IMR-90 (cell line): ENCODE results near the gene SPATS2L. TPM values are rescaled to one million over a fixed set of nuclear protein-coding genes. Genes with fewer than 3 reads are reported as not detected.

Experiments
- ATAC-seq: fragments of 200-7000 bp; cut with Tn5 transposase; 2 replicates; pipeline ENCODE4 v1.9.1; 2020; ENCODE audit warnings: low read depth, mild to moderate bottlenecking, moderate library complexity
- BruUV-seq: library from RNA; stranded (reverse); fragments of 400-500 nt; replicated peaks from 2 replicates; lab custom pipeline; 2021; lab: Mats Ljungman, UMichigan
- CTCF ChIA-PET: fragments of 300-600 bp; formaldehyde crosslinking; extraction: SDS; loops from one replicate; lab custom pipeline; 2021; ENCODE audit warnings: antibody characterized with exemption; lab: Yijun Ruan, JAX
- POLR2A ChIA-PET: fragments of 300-600 bp; sonication (Branson Sonifier 250); formaldehyde crosslinking; loops from one replicate; lab custom pipeline; 2022; ENCODE audit warnings: antibody characterized with exemption; ENCODE audit not compliant: unreplicated experiment; lab: Charles Lee
- DNase-seq: peaks from one replicate; pipeline ENCODE4 v3.0.0; 2013
- H2AFZ ChIP-seq: replicated peaks from 2 replicates; pipeline ENCODE3; 2013; ENCODE audit warnings: low read length, mild to moderate bottlenecking; ENCODE audit not compliant: poor library complexity
- H2AK5ac ChIP-seq: 2 replicates; pipeline ENCODE4 v1.6.1; 2013; ENCODE audit warnings: low read depth, low read length, inconsistent platforms
- H2AK9ac ChIP-seq: replicated peaks from 2 replicates; pipeline ENCODE3; 2013; ENCODE audit warnings: mild to moderate bottlenecking, low read depth, low read length, moderate library complexity; ENCODE audit not compliant: poor library complexity
- H2BK120ac ChIP-seq: 2 replicates; pipeline ENCODE4 v1.6.1; 2013; ENCODE audit warnings: low read depth, low read length, inconsistent platforms
- H2BK15ac ChIP-seq: 3 replicates; pipeline ENCODE4 v1.6.1; 2013; ENCODE audit warnings: low read depth, low read length, inconsistent platforms
- H2BK20ac ChIP-seq: 2 replicates; pipeline ENCODE4 v1.6.1; 2013; ENCODE audit warnings: low read depth, mild to moderate bottlenecking, inconsistent platforms, low read length, moderate library complexity
- H2BK5ac ChIP-seq: 2 replicates; pipeline ENCODE4 v1.6.1; 2013; ENCODE audit warnings: mild to moderate bottlenecking, low read depth, low read length, inconsistent platforms; ENCODE audit not compliant: poor library complexity, severe bottlenecking
- H3K14ac ChIP-seq: replicated peaks from 2 replicates; pipeline ENCODE4 v1.6.1; 2013; ENCODE audit warnings: low read depth, low read length, inconsistent platforms
- H3K18ac ChIP-seq: 2 replicates; pipeline ENCODE4 v1.6.1; 2013; ENCODE audit warnings: low read depth, low read length, control low read depth
- H3K23ac ChIP-seq: 2 replicates; pipeline ENCODE4 v1.6.1; 2013; ENCODE audit warnings: low read depth, low read length, inconsistent platforms
- H3K27ac ChIP-seq: 2 replicates; pipeline ENCODE4 v1.5.1; 2013; ENCODE audit warnings: mild to moderate bottlenecking, control low read depth, low read length; ENCODE audit not compliant: insufficient read depth
- H3K27me3 ChIP-seq: 2 replicates; pipeline ENCODE4 v1.6.1; 2013; ENCODE audit warnings: low read length; ENCODE audit not compliant: control insufficient read depth, insufficient read depth
- H3K36me3 ChIP-seq: 2 replicates; pipeline ENCODE4 v1.6.1; 2013; ENCODE audit warnings: low read length, mixed read lengths; ENCODE audit not compliant: control insufficient read depth, insufficient read depth
- H3K4ac ChIP-seq: 2 replicates; pipeline ENCODE4 v1.6.1; 2013; ENCODE audit warnings: low read depth, low read length, inconsistent platforms
- H3K4me1 ChIP-seq: 2 replicates; pipeline ENCODE4 v1.6.1; 2013; ENCODE audit warnings: low read length, mixed read lengths; ENCODE audit not compliant: control insufficient read depth, insufficient read depth
- H3K4me2 ChIP-seq: 2 replicates; pipeline ENCODE4 v1.6.1; 2013; ENCODE audit warnings: low read depth, mild to moderate bottlenecking, control low read depth, low read length, moderate library complexity
- H3K4me3 ChIP-seq: 2 replicates; pipeline ENCODE4 v1.5.1; 2013; ENCODE audit warnings: low read depth, mild to moderate bottlenecking, control low read depth, low read length, moderate library complexity; ENCODE audit not compliant: insufficient read depth
- H3K56ac ChIP-seq: 2 replicates; pipeline ENCODE4 v1.6.1; 2013; ENCODE audit warnings: low read length, inconsistent platforms; ENCODE audit not compliant: insufficient read depth; ENCODE audit errors: extremely low read depth
- H3K79me1 ChIP-seq, 2 experiments: 2 replicates each; pipeline ENCODE4 v1.6.1; 2013; ENCODE audit warnings: low read length in 2 of 2, inconsistent platforms in 1 of 2, low read depth in 1 of 2
- H3K9ac ChIP-seq: 2 replicates; pipeline ENCODE4 v1.6.1; 2013; ENCODE audit warnings: low read depth, low read length, control low read depth
- H3K9me1 ChIP-seq: 2 replicates; pipeline ENCODE4 v1.6.1; 2013; ENCODE audit warnings: low read length, inconsistent platforms; ENCODE audit not compliant: insufficient read depth
- H3K9me3 ChIP-seq: 2 replicates; pipeline ENCODE4 v1.6.1; 2013; ENCODE audit warnings: low read length; ENCODE audit not compliant: control insufficient read depth, insufficient read depth
- H4K20me1 ChIP-seq: 2 replicates; pipeline ENCODE4 v1.6.1; 2013; ENCODE audit warnings: low read length, inconsistent platforms; ENCODE audit not compliant: insufficient read depth
- H4K5ac ChIP-seq: 2 replicates; pipeline ENCODE4 v1.6.1; 2013; ENCODE audit warnings: mild to moderate bottlenecking, low read depth, low read length, control low read depth
- H4K8ac ChIP-seq, 2 experiments: 2 replicates each; pipeline ENCODE4 v1.6.1; 2013; ENCODE audit warnings: low read depth in 2 of 2, low read length in 2 of 2, control low read depth in 1 of 2, inconsistent platforms in 1 of 2
- H4K91ac ChIP-seq: 2 replicates; pipeline ENCODE4 v1.6.1; 2013; ENCODE audit warnings: low read depth, low read length, inconsistent platforms; ENCODE audit not compliant: insufficient read depth
- MAZ ChIP-seq: IDR thresholded peaks from 2 replicates; pipeline ENCODE4 v1.6.1; 2012; ENCODE audit warnings: low read depth, mild to moderate bottlenecking, low read length, improper control_type of control experiment, moderate library complexity, borderline replicate concordance
- RFX5 ChIP-seq: IDR thresholded peaks from 2 replicates; pipeline ENCODE4 v1.8.0; 2012; ENCODE audit warnings: low read depth, mild to moderate bottlenecking, low read length, moderate library complexity
- WGBS, 2 experiments: methylation state at CpG; one replicate each; pipeline versions ENCODE4 v1.1.5 to v1.1.7; 2013; ENCODE audit warnings: missing lambda C conversion rate in 2 of 2; ENCODE audit not compliant: insufficient read length in 1 of 2; ENCODE audit errors: extremely low coverage in 2 of 2; 5-methylcytosine and 5-hydroxymethylcytosine counted together
- dilution Hi-C: fragments of 300-500 bp; cut with HindIII; formaldehyde crosslinking; loops from one replicate; pipeline ENCODE4 v1.14.3; 2018; ENCODE audit warnings: low sequenced_read_pairs; ENCODE audit not compliant: unreplicated experiment
- in situ Hi-C: fragments of 300-500 bp; cut with MboI; formaldehyde crosslinking; loops from 3 replicates; pipeline ENCODE4 v1.14.3; 2019; ENCODE audit warnings: low sequenced_read_pairs, inconsistent platforms, mixed read lengths
- intact Hi-C: fragments of 100-400 bp; cut with micrococcal nuclease; formaldehyde crosslinking; loops from 2 replicates; pipeline ENCODE4 v1.10.0; 2022
- polyA plus RNA-seq, 3 experiments: library from polyadenylated mRNA; depleted of rRNA; stranded (reverse); fragments of >200 nt; gene quantifications; 2 replicates each; pipeline ENCODE4 v1.2.3, GENCODE V29; 2012; ENCODE audit warnings: low replicate concordance in 1 of 3
- total RNA-seq: library from RNA; depleted of rRNA; stranded (reverse); fragments of >200 nt; gene quantifications from 2 replicates; pipeline ENCODE4 v1.2.3, GENCODE V29; 2012
- TF ChIP-seq, protein P1 (sequence below): fragments of 150-350 bp; IDR thresholded peaks from 2 replicates; pipeline ENCODE4 v1.6.1; 2017; ENCODE audit warnings: mild to moderate bottlenecking, antibody characterized with exemption, low read length, low read depth

SPATS2L gene
- total and polyA plus RNA-seq, 2 of the 4 experiments (the other 2 are of a cell fraction), result 118 to 155 TPM

DNA sequence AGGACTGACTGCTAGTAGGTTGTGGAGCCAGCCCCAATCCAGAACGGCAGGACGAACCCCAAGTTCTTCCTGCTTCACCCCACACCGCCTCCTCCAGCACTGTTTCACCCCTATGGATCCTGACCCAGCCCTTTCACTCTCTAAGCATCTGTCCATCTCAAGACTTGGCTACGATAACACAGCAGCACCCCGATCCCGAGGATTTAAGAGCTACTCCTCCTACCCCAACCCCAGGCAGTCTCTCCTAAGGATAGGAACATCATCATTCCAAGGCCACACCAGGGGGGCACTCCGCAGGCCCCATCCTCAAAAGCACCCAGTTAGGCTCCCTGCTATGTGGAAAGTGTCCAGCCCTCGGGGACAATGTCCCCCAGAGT, 202.7 kb downstream of the SPATS2L start:
- Histone ChIP-seq H2AK5ac (peak overlapping the region; percentile 20), H2AFZ (peak overlapping the region; percentile 95), H3K18ac (peak overlapping the region; percentile 29; the same call in 1 of the 2 replicates), H4K5ac (peak overlapping the region; percentile 92), H2BK120ac (peak overlapping the region; percentile 74), H3K27ac (peak overlapping the region; percentile 75), H3K56ac (peak overlapping the region; percentile 85), H3K9me1 (peaks cover 6% of the 10 kb centered on the region), H3K79me1 (peaks cover 14 to 16% of the 10 kb centered on the region in 2 experiments), H4K20me1 (no peaks in the 10 kb centered on the region; the same call in 1 of the 2 replicates), H3K4ac (peak overlapping the region; percentile 94), H3K23ac (peak overlapping the region; percentile 98), H2BK5ac (peak overlapping the region; percentile 23), H3K4me3 (peak overlapping the region; percentile 86), H2BK20ac (no peak overlapping the region), H3K14ac (peak overlapping the region; percentile 95), H3K9ac (peak overlapping the region; percentile 92), H3K27me3 (peaks cover 10% of the 10 kb centered on the region), H3K9me3 (no peaks in the 10 kb centered on the region), H2AK9ac (peak overlapping the region; percentile 96), H3K4me1 (0 out of 2 replicates have a peak, but pooled peaks cover 2% of the 10 kb centered on the region), H2BK15ac (no peak overlapping the region), H3K36me3 (peaks cover 6% of the 10 kb centered on the region), H4K8ac (peak overlapping the region; percentile 97 to 99), H3K4me2 (peak overlapping the region; percentile 94), H4K91ac (peak overlapping the region; percentile 91)
- POLR2A ChIA-PET, result interaction anchor here (0.6 kb wide), 1 partner anchor 190 kb away, joined by 3 read pairs; no protein-coding TSS in a partner anchor
- dilution Hi-C loops, result no loop called here
- 58% methylated on average over 4 of the region's 8 CpGs; no CpG with 5 or more reads in 1 of the 2 experiments for WGBS, 2 experiments
- DNase-seq (no peak), ATAC-seq (peak; percentile 10)
- CTCF ChIA-PET, result interaction anchor here (0.6 to 1.5 kb wide), 8 partner anchors 11 to 536 kb away, joined by 3 to 6 read pairs (median 3); no protein-coding TSS in a partner anchor
- no peak for TF ChIP-seq RFX5
- TF ChIP-seq, protein P1, sequence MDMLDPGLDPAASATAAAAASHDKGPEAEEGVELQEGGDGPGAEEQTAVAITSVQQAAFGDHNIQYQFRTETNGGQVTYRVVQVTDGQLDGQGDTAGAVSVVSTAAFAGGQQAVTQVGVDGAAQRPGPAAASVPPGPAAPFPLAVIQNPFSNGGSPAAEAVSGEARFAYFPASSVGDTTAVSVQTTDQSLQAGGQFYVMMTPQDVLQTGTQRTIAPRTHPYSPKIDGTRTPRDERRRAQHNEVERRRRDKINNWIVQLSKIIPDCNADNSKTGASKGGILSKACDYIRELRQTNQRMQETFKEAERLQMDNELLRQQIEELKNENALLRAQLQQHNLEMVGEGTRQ, result no peak
- TF ChIP-seq MAZ, result no peak
- BruUV-seq, result no TSS peak
- in situ Hi-C loops, result no loop called here
- intact Hi-C loops, result no loop called here
